ENCODE measurements around the gene EEF1A1.
"Not testable (repeated sequence)": the region's sequence is repeated elsewhere in the genome, so short reads cannot be mapped to it uniquely, and the experiment has no call there.

DNA sequence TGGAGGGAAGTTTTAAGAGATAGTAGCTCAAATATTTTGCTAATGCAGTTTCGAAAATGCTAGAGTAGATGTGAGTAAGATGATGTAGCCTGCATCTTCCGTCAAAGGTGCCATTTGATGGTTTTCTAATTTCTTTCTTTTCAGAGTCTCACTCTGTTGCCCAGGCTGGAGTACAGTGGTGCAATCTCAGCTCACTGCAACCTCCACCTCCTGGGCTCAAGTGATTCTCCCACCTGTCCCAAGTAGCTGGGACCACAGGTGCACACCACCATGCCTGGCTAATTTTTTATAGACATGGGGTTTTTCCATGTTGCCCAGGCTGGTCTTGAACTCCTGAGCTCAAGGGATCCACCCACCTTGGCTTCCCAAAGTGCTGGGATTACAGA lies 45.6 kb upstream of the EEF1A1 start:
- TF ChIP-seq, protein P1, sequence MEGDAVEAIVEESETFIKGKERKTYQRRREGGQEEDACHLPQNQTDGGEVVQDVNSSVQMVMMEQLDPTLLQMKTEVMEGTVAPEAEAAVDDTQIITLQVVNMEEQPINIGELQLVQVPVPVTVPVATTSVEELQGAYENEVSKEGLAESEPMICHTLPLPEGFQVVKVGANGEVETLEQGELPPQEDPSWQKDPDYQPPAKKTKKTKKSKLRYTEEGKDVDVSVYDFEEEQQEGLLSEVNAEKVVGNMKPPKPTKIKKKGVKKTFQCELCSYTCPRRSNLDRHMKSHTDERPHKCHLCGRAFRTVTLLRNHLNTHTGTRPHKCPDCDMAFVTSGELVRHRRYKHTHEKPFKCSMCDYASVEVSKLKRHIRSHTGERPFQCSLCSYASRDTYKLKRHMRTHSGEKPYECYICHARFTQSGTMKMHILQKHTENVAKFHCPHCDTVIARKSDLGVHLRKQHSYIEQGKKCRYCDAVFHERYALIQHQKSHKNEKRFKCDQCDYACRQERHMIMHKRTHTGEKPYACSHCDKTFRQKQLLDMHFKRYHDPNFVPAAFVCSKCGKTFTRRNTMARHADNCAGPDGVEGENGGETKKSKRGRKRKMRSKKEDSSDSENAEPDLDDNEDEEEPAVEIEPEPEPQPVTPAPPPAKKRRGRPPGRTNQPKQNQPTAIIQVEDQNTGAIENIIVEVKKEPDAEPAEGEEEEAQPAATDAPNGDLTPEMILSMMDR (IDR thresholded peaks at IDR 0.05; ENCODE audit: insufficient read depth, low read depth, low read length), result not testable (repeated sequence)
- not testable (repeated sequence) for TF ChIP-seq EZH2 (IDR thresholded peaks at IDR 0.05; ENCODE audit: insufficient read depth, low read length)
